HEK293 (cell line): ENCODE data around the gene RPL7A.

ENCODE experiments used
- GLI2 ChIP-seq: fragments of 450-650 bp; formaldehyde crosslinking; IDR thresholded peaks from 2 replicates; pipeline ENCODE4; 2017; ENCODE audit warnings: missing biosample characterization, missing genetic modification characterization, low read depth, borderline replicate concordance
- GLI4 ChIP-seq: fragments of 450-650 bp; formaldehyde crosslinking; IDR thresholded peaks from 2 replicates; pipeline ENCODE4 v1.5.1; 2016; ENCODE audit warnings: missing biosample characterization, missing genetic modification characterization
- HOXC10 ChIP-seq: sonication (generic); formaldehyde crosslinking; IDR thresholded peaks from 2 replicates; pipeline ENCODE4 v1.8.1; 2023; ENCODE audit warnings: mild to moderate bottlenecking, missing genetic modification reagents
- KLF1 ChIP-seq: fragments of 450-650 bp; formaldehyde crosslinking; IDR thresholded peaks from 2 replicates; pipeline ENCODE4 v1.5.1; 2016; ENCODE audit warnings: missing biosample characterization, missing genetic modification characterization
- KLF16 ChIP-seq: fragments of 450-650 bp; formaldehyde crosslinking; IDR thresholded peaks from 2 replicates; pipeline ENCODE4 v1.5.1; 2017; ENCODE audit warnings: missing biosample characterization, missing genetic modification characterization
- MZF1 ChIP-seq: fragments of 450-650 bp; formaldehyde crosslinking; IDR thresholded peaks from 2 replicates; pipeline ENCODE4 v1.5.1; 2017; ENCODE audit warnings: missing biosample characterization, missing genetic modification characterization, borderline replicate concordance
- OSR2 ChIP-seq: fragments of 450-650 bp; formaldehyde crosslinking; IDR thresholded peaks from 2 replicates; pipeline ENCODE4 v1.5.1; 2016; ENCODE audit warnings: missing biosample characterization, missing genetic modification characterization
- PATZ1 ChIP-seq: fragments of 450-650 bp; formaldehyde crosslinking; IDR thresholded peaks from 2 replicates; pipeline ENCODE4 v1.5.1; 2016; ENCODE audit warnings: missing biosample characterization, missing genetic modification characterization
- REST ChIP-seq: fragments of 450-650 bp; formaldehyde crosslinking; IDR thresholded peaks from 2 replicates; pipeline ENCODE4 v1.5.1; 2016; ENCODE audit warnings: missing biosample characterization, missing genetic modification characterization
- SP3 ChIP-seq: fragments of 450-650 bp; formaldehyde crosslinking; IDR thresholded peaks from 2 replicates; pipeline ENCODE4 v1.5.1; 2016; ENCODE audit warnings: missing biosample characterization, missing genetic modification characterization
- ZNF114 ChIP-seq: fragments of 450-650 bp; formaldehyde crosslinking; IDR thresholded peaks from 2 replicates; pipeline ENCODE4 v1.5.0; 2017; ENCODE audit warnings: missing biosample characterization, missing genetic modification characterization
- ZNF138 ChIP-seq: fragments of 450-650 bp; formaldehyde crosslinking; IDR thresholded peaks from 2 replicates; pipeline ENCODE4 v1.5.1; 2016; ENCODE audit warnings: missing biosample characterization, missing genetic modification characterization, borderline replicate concordance
- ZNF140 ChIP-seq: fragments of 450-650 bp; formaldehyde crosslinking; IDR thresholded peaks from 2 replicates; pipeline ENCODE4 v1.5.1; 2016; ENCODE audit warnings: missing biosample characterization, missing genetic modification characterization
- ZNF16 ChIP-seq: fragments of 450-650 bp; formaldehyde crosslinking; IDR thresholded peaks from 2 replicates; pipeline ENCODE4 v1.5.1; 2016; ENCODE audit warnings: low read depth, missing biosample characterization, missing genetic modification characterization
- ZNF169 ChIP-seq: fragments of 450-650 bp; formaldehyde crosslinking; IDR thresholded peaks from 2 replicates; pipeline ENCODE4 v1.5.1; 2016; ENCODE audit warnings: missing biosample characterization, missing genetic modification characterization
- ZNF302 ChIP-seq: fragments of 450-650 bp; formaldehyde crosslinking; IDR thresholded peaks from 2 replicates; pipeline ENCODE4 v1.5.1; 2016; ENCODE audit warnings: missing biosample characterization, missing genetic modification characterization, low read depth
- ZNF394 ChIP-seq: fragments of 450-650 bp; formaldehyde crosslinking; IDR thresholded peaks from 2 replicates; pipeline ENCODE4 v1.5.1; 2016; ENCODE audit warnings: missing biosample characterization, missing genetic modification characterization, mild to moderate bottlenecking, moderate library complexity, borderline replicate concordance
- ZNF549 ChIP-seq: fragments of 450-650 bp; IDR thresholded peaks from 2 replicates; pipeline ENCODE4 v1.5.1; 2018; ENCODE audit warnings: missing biosample characterization, missing genetic modification characterization, mild to moderate bottlenecking, inconsistent platforms, moderate library complexity
- ZNF596 ChIP-seq: fragments of 450-650 bp; IDR thresholded peaks from 2 replicates; pipeline ENCODE4 v1.5.0; 2018; ENCODE audit warnings: missing biosample characterization, mild to moderate bottlenecking, missing genetic modification characterization, moderate library complexity
- ZNF785 ChIP-seq: fragments of 450-650 bp; formaldehyde crosslinking; IDR thresholded peaks from 2 replicates; pipeline ENCODE4 v1.5.1; 2016; ENCODE audit warnings: missing biosample characterization, missing genetic modification characterization
- TF ChIP-seq, protein P1 (sequence below): fragments of 450-650 bp; formaldehyde crosslinking; IDR thresholded peaks from 2 replicates; pipeline ENCODE4 v1.5.1; 2016; ENCODE audit warnings: missing biosample characterization, missing genetic modification characterization, borderline replicate concordance
- TF ChIP-seq, protein P2 (sequence below): fragments of 450-650 bp; formaldehyde crosslinking; IDR thresholded peaks from 2 replicates; pipeline ENCODE4 v1.5.1; 2017; ENCODE audit warnings: missing biosample characterization, missing genetic modification characterization
- TF ChIP-seq, protein P3 (sequence below): fragments of 450-650 bp; formaldehyde crosslinking; IDR thresholded peaks from 2 replicates; pipeline ENCODE4 v1.5.1; 2016; ENCODE audit warnings: missing biosample characterization, missing genetic modification characterization

RPL7A gene

DNA sequence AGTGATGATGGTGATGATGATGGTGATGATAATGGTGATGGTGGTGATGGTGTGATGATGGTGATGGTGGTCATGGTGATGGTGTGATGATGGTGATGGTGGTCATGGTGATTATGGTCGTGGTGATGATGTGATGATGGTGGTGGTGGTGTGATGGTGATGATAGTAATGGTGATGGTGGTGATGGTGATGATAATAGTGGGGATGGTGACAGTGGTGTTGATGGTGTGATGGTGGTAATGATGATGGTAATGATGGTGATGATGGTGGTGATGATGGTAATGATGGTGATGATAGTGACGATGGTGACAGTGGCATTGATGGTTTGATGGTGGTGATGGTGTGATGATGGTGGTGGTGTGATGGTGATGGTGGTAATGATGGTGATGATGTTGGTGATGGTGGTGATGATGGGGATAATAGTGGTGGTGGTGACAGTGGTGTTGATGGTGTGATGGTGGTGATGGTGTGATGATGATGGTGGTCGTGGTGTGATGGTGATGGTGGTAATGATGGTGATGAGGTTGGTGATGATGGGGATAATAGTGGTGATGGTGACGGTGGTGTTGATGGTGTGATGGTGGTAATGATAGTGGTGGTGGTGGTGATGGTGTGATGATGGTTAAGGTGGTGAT lies 34.6 kb downstream of the RPL7A start (continued):
- TF ChIP-seq, protein P1, sequence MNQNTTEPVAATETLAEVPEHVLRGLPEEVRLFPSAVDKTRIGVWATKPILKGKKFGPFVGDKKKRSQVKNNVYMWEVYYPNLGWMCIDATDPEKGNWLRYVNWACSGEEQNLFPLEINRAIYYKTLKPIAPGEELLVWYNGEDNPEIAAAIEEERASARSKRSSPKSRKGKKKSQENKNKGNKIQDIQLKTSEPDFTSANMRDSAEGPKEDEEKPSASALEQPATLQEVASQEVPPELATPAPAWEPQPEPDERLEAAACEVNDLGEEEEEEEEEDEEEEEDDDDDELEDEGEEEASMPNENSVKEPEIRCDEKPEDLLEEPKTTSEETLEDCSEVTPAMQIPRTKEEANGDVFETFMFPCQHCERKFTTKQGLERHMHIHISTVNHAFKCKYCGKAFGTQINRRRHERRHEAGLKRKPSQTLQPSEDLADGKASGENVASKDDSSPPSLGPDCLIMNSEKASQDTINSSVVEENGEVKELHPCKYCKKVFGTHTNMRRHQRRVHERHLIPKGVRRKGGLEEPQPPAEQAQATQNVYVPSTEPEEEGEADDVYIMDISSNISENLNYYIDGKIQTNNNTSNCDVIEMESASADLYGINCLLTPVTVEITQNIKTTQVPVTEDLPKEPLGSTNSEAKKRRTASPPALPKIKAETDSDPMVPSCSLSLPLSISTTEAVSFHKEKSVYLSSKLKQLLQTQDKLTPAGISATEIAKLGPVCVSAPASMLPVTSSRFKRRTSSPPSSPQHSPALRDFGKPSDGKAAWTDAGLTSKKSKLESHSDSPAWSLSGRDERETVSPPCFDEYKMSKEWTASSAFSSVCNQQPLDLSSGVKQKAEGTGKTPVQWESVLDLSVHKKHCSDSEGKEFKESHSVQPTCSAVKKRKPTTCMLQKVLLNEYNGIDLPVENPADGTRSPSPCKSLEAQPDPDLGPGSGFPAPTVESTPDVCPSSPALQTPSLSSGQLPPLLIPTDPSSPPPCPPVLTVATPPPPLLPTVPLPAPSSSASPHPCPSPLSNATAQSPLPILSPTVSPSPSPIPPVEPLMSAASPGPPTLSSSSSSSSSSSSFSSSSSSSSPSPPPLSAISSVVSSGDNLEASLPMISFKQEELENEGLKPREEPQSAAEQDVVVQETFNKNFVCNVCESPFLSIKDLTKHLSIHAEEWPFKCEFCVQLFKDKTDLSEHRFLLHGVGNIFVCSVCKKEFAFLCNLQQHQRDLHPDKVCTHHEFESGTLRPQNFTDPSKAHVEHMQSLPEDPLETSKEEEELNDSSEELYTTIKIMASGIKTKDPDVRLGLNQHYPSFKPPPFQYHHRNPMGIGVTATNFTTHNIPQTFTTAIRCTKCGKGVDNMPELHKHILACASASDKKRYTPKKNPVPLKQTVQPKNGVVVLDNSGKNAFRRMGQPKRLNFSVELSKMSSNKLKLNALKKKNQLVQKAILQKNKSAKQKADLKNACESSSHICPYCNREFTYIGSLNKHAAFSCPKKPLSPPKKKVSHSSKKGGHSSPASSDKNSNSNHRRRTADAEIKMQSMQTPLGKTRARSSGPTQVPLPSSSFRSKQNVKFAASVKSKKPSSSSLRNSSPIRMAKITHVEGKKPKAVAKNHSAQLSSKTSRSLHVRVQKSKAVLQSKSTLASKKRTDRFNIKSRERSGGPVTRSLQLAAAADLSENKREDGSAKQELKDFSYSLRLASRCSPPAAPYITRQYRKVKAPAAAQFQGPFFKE = no peak
- no peak for TF ChIP-seq PATZ1 (tag by site-specific recombination)
- TF ChIP-seq OSR2 (tag by site-specific recombination) = no peak
- TF ChIP-seq ZNF114 (tag by site-specific recombination) = no peak
- TF ChIP-seq ZNF549 (tag by site-specific recombination) = no peak
- TF ChIP-seq ZNF394 (tag by site-specific recombination) = no peak
- no peak for TF ChIP-seq GLI2 (tag by site-specific recombination)
- TF ChIP-seq GLI4 (tag by site-specific recombination) = 0 out of 2 replicates have a peak, but pooled peaks have one; percentile 15
- no peak for TF ChIP-seq ZNF785 (tag by site-specific recombination)
- no peak for TF ChIP-seq HOXC10 (CRISPR knock-in tag)
- TF ChIP-seq ZNF596 = no peak
- TF ChIP-seq ZNF302 (tag by site-specific recombination) = no peak
- no peak for TF ChIP-seq SP3
- TF ChIP-seq KLF16 (tag by site-specific recombination) = no peak
- no peak for TF ChIP-seq ZNF140 (tag by site-specific recombination)
- no peak for TF ChIP-seq KLF1 (tag by site-specific recombination)
- TF ChIP-seq ZNF16 (tag by site-specific recombination) = no peak
- TF ChIP-seq, protein P2, sequence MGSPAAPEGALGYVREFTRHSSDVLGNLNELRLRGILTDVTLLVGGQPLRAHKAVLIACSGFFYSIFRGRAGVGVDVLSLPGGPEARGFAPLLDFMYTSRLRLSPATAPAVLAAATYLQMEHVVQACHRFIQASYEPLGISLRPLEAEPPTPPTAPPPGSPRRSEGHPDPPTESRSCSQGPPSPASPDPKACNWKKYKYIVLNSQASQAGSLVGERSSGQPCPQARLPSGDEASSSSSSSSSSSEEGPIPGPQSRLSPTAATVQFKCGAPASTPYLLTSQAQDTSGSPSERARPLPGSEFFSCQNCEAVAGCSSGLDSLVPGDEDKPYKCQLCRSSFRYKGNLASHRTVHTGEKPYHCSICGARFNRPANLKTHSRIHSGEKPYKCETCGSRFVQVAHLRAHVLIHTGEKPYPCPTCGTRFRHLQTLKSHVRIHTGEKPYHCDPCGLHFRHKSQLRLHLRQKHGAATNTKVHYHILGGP (tag by site-specific recombination) = no peak
- 0 out of 2 replicates have a peak, but pooled peaks have one; percentile 32 for TF ChIP-seq ZNF169 (tag by site-specific recombination)
- TF ChIP-seq, protein P3, sequence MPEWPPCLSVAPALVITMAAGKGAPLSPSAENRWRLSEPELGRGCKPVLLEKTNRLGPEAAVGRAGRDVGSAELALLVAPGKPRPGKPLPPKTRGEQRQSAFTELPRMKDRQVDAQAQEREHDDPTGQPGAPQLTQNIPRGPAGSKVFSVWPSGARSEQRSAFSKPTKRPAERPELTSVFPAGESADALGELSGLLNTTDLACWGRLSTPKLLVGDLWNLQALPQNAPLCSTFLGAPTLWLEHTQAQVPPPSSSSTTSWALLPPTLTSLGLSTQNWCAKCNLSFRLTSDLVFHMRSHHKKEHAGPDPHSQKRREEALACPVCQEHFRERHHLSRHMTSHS = peak; percentile 31; the same call in 1 of the 2 replicates
- TF ChIP-seq MZF1 (tag by site-specific recombination) = no peak
- TF ChIP-seq REST = no peak
- no peak for TF ChIP-seq ZNF138
